ENCODE data around the gene CACNA1C. TPM values are rescaled to one million over a fixed set of nuclear protein-coding genes. Genes with fewer than 3 reads are reported as not detected.

CACNA1C gene
- total RNA-seq, 1 donor from 2014 or later, result 7.3 TPM

DNA sequence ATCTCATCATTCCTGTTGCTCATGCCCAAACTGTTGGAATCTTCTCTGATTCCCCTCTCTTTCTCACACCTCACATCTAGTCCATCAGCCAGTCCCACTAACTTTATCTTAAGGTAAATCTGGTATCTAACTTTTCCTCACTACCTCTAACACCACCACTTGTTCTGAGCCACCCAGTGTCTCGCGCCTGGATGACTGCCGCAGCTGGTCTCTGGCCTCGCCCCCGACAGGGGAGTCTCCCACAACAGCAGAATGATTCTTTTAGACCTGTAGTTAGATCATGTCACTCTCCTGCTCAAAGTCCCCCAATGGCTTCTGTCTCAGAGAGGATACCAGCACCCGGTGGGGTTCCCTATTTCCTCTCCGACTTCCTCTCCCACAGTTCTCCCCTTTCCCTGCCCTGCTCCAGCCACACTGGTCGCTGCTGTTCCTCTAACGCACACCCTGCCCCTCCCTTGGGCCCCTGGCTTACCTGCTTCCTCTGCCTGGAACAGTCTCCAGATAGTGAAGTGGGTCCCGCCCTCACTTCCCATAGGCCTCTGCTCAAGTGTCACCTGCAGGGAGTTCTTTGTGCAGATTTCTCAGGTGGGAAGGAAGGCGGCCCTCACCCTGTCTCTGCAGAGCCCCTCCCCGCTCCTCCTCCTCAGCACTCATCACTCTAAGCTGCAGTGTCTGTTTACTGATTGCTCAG, 403.5 kb downstream of the CACNA1C start:
- no peaks in the 10 kb centered on the region for H3K27me3 ChIP-seq (ENCODE audit: control insufficient read depth in 3 of 3, insufficient read depth in 3 of 3, low read length in 3 of 3)
- no peak overlapping the region for H3K9ac ChIP-seq (ENCODE audit: low read depth in 1 of 3, low read length in 3 of 3)
- H3K4me3 ChIP-seq (ENCODE audit: low read length in 3 of 3), result no peak overlapping the region
- H3K27ac ChIP-seq (ENCODE audit: low read depth, low read length), result no peak overlapping the region
- H3K36me3 ChIP-seq (ENCODE audit: control insufficient read depth in 3 of 3, insufficient read depth in 3 of 3, low read length in 3 of 3), result peaks cover 0 to 1% (median 0%) of the 10 kb centered on the region in 3 donors
- no peaks in the 10 kb centered on the region for H3K9me3 ChIP-seq (ENCODE audit: control insufficient read depth in 3 of 3, low read length in 3 of 3)
- H3K4me1 ChIP-seq (ENCODE audit: control insufficient read depth in 3 of 3, insufficient read depth in 3 of 3, low read length in 3 of 3), result peaks cover 0 to 7% (median 5%) of the 10 kb centered on the region in 3 donors

- H3K27ac ChIP-seq (ENCODE audit: low read depth, low read length), result no peak overlapping the region
- H3K27me3 ChIP-seq (ENCODE audit: control insufficient read depth in 3 of 3, insufficient read depth in 3 of 3, low read length in 3 of 3), result no peaks in the 10 kb centered on the region
- H3K36me3 ChIP-seq (ENCODE audit: control insufficient read depth in 3 of 3, insufficient read depth in 3 of 3, low read length in 3 of 3), result peaks cover 0 to 1% (median 0%) of the 10 kb centered on the region in 3 donors
- no peaks in the 10 kb centered on the region for H3K9me3 ChIP-seq (ENCODE audit: control insufficient read depth in 3 of 3, low read length in 3 of 3)
- H3K9ac ChIP-seq (ENCODE audit: low read depth in 1 of 3, low read length in 3 of 3), result no peak overlapping the region
- H3K4me3 ChIP-seq (ENCODE audit: low read length in 3 of 3), result no peak overlapping the region
- peaks cover 0 to 7% (median 5%) of the 10 kb centered on the region in 3 donors for H3K4me1 ChIP-seq (ENCODE audit: control insufficient read depth in 3 of 3, insufficient read depth in 3 of 3, low read length in 3 of 3)
Observed at GRCh38 chr12:2456813-2457186, 404.0 kb downstream of the CACNA1C start.

GRCh38 chr12:2457215-2457932, 404.6 kb downstream of the CACNA1C start:
- H3K4me1 ChIP-seq (ENCODE audit: control insufficient read depth in 3 of 3, insufficient read depth in 3 of 3, low read length in 3 of 3), result peaks cover 0 to 7% (median 5%) of the 10 kb centered on the region in 3 donors
- no peak overlapping the region for H3K27ac ChIP-seq (ENCODE audit: low read depth, low read length)
- H3K36me3 ChIP-seq (ENCODE audit: control insufficient read depth in 3 of 3, insufficient read depth in 3 of 3, low read length in 3 of 3), result peaks cover 0 to 1% (median 0%) of the 10 kb centered on the region in 3 donors

DNA sequence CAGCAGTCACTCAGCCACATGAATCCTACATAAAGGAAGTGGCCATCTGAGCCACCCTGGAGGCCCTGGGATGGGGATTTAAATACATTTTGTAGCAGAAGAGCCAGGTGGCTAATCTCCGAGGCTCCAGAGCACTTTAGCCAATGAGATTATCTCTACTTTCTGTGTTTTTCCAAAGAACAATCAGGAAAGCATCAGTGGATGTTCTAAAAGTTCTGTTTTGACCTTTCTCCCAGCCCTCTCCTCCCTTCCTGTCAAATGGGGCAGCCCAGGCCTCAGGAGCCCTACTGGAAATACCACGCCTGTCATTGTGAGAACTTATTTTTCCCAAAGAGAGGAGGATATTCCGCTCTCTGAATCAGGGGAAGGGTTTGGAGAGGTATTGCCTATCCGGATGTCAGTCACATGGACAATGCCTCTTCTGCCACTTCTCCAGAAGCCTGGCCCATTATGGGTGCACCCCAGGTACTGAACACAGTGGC, 405.2 kb downstream of the CACNA1C start:
- peaks cover 0 to 1% (median 0%) of the 10 kb centered on the region in 3 donors for H3K36me3 ChIP-seq (ENCODE audit: control insufficient read depth in 3 of 3, insufficient read depth in 3 of 3, low read length in 3 of 3)
- H3K9me3 ChIP-seq (ENCODE audit: control insufficient read depth in 3 of 3, low read length in 3 of 3), result no peaks in the 10 kb centered on the region
- H3K9ac ChIP-seq (ENCODE audit: low read depth in 1 of 3, low read length in 3 of 3), result no peak overlapping the region
- no peaks in the 10 kb centered on the region for H3K27me3 ChIP-seq (ENCODE audit: control insufficient read depth in 3 of 3, insufficient read depth in 3 of 3, low read length in 3 of 3)
- H3K4me3 ChIP-seq (ENCODE audit: low read length in 3 of 3), result no peak overlapping the region
- peak overlapping the region; percentile 25 for H3K27ac ChIP-seq (ENCODE audit: low read depth, low read length)
- peaks cover 0 to 7% (median 5%) of the 10 kb centered on the region in 3 donors for H3K4me1 ChIP-seq (ENCODE audit: control insufficient read depth in 3 of 3, insufficient read depth in 3 of 3, low read length in 3 of 3)

More at GRCh38 chr12:2457215-2457932, 404.6 kb downstream of the CACNA1C start:
- Histone ChIP-seq H3K27me3 (ENCODE audit: control insufficient read depth in 3 of 3, insufficient read depth in 3 of 3, low read length in 3 of 3) (no peaks in the 10 kb centered on the region), H3K4me3 (ENCODE audit: low read length in 3 of 3) (no peak overlapping the region), H3K9me3 (ENCODE audit: control insufficient read depth in 3 of 3, low read length in 3 of 3) (no peaks in the 10 kb centered on the region), H3K9ac (ENCODE audit: low read depth in 1 of 3, low read length in 3 of 3) (no peak overlapping the region)

- no peak overlapping the region for H3K4me3 ChIP-seq (ENCODE audit: low read length in 3 of 3)
- H3K9me3 ChIP-seq (ENCODE audit: control insufficient read depth in 3 of 3, low read length in 3 of 3), result no peaks in the 10 kb centered on the region
- H3K9ac ChIP-seq (ENCODE audit: low read depth in 1 of 3, low read length in 3 of 3), result no peak overlapping the region
- H3K27me3 ChIP-seq (ENCODE audit: control insufficient read depth in 3 of 3, insufficient read depth in 3 of 3, low read length in 3 of 3), result peaks cover 0 to 3% (median 2%) of the 10 kb centered on the region in 3 donors
- peaks cover 0 to 1% (median 0%) of the 10 kb centered on the region in 3 donors for H3K36me3 ChIP-seq (ENCODE audit: control insufficient read depth in 3 of 3, insufficient read depth in 3 of 3, low read length in 3 of 3)
- peaks cover 0 to 5% (median 0%) of the 10 kb centered on the region in 3 donors for H3K4me1 ChIP-seq (ENCODE audit: control insufficient read depth in 3 of 3, insufficient read depth in 3 of 3, low read length in 3 of 3)
- H3K27ac ChIP-seq (ENCODE audit: low read depth, low read length), result no peak overlapping the region
Observed at GRCh38 chr12:2460051-2460670, 407.4 kb downstream of the CACNA1C start.

- Histone ChIP-seq H3K27ac (ENCODE audit: low read depth, low read length) (no peak overlapping the region), H3K4me3 (ENCODE audit: low read length in 3 of 3) (no peak overlapping the region), H3K36me3 (ENCODE audit: control insufficient read depth in 3 of 3, insufficient read depth in 3 of 3, low read length in 3 of 3) (peaks cover 0 to 1% (median 0%) of the 10 kb centered on the region in 3 donors), H3K9ac (ENCODE audit: low read depth in 1 of 3, low read length in 3 of 3) (no peak overlapping the region), H3K27me3 (ENCODE audit: control insufficient read depth in 3 of 3, insufficient read depth in 3 of 3, low read length in 3 of 3) (peaks cover 2 to 6% (median 4%) of the 10 kb centered on the region in 3 donors), H3K4me1 (ENCODE audit: control insufficient read depth in 3 of 3, insufficient read depth in 3 of 3, low read length in 3 of 3) (peaks cover 0 to 5% (median 0%) of the 10 kb centered on the region in 3 donors), H3K9me3 (ENCODE audit: control insufficient read depth in 3 of 3, low read length in 3 of 3) (no peaks in the 10 kb centered on the region)
Observed at GRCh38 chr12:2461046-2461445, 408.3 kb downstream of the CACNA1C start.

- H3K27me3 ChIP-seq (ENCODE audit: control insufficient read depth in 3 of 3, insufficient read depth in 3 of 3, low read length in 3 of 3), result peaks cover 2 to 9% (median 5%) of the 10 kb centered on the region in 3 donors
- peaks cover 0 to 1% (median 0%) of the 10 kb centered on the region in 3 donors for H3K36me3 ChIP-seq (ENCODE audit: control insufficient read depth in 3 of 3, insufficient read depth in 3 of 3, low read length in 3 of 3)
- no peak overlapping the region for H3K9ac ChIP-seq (ENCODE audit: low read depth in 1 of 3, low read length in 3 of 3)
- H3K4me1 ChIP-seq (ENCODE audit: control insufficient read depth in 3 of 3, insufficient read depth in 3 of 3, low read length in 3 of 3), result peaks cover 0 to 5% (median 0%) of the 10 kb centered on the region in 3 donors
- no peak overlapping the region for H3K4me3 ChIP-seq (ENCODE audit: low read length in 3 of 3)
- H3K27ac ChIP-seq (ENCODE audit: low read depth, low read length), result no peak overlapping the region
- no peaks in the 10 kb centered on the region for H3K9me3 ChIP-seq (ENCODE audit: control insufficient read depth in 3 of 3, low read length in 3 of 3)
Observed at GRCh38 chr12:2461645-2462044, 408.9 kb downstream of the CACNA1C start.

DNA sequence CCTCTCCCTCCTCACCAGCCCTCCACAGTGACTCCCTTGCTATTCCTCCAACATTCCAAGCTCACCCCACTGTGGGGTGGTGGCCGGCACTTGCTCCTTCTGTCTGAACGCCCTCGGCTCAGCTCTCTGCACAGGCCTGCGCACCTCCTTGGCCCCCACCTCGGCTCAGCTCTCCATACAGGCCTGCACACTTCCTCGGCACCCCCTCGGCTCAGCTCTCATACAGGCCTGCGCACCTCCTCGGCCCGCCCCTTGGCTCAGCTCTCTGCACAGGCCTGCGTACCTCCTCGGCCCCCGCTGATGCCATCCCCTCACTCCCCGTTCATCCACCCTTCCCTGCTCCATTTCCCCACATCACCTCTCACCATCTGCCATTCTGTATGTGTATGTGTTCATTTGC, 409.3 kb downstream of the CACNA1C start:
- no peaks in the 10 kb centered on the region for H3K9me3 ChIP-seq (ENCODE audit: control insufficient read depth in 3 of 3, low read length in 3 of 3)
- no peak overlapping the region for H3K4me3 ChIP-seq (ENCODE audit: low read length in 3 of 3)
- H3K4me1 ChIP-seq (ENCODE audit: control insufficient read depth in 3 of 3, insufficient read depth in 3 of 3, low read length in 3 of 3), result peaks cover 0 to 3% (median 0%) of the 10 kb centered on the region in 3 donors
- H3K27me3 ChIP-seq (ENCODE audit: control insufficient read depth in 3 of 3, insufficient read depth in 3 of 3, low read length in 3 of 3), result peaks cover 2 to 10% (median 5%) of the 10 kb centered on the region in 3 donors
- no peak overlapping the region for H3K9ac ChIP-seq (ENCODE audit: low read depth in 1 of 3, low read length in 3 of 3)
- H3K27ac ChIP-seq (ENCODE audit: low read depth, low read length), result no peak overlapping the region
- H3K36me3 ChIP-seq (ENCODE audit: control insufficient read depth in 3 of 3, insufficient read depth in 3 of 3, low read length in 3 of 3), result peaks cover 0 to 1% (median 0%) of the 10 kb centered on the region in 3 donors

DNA sequence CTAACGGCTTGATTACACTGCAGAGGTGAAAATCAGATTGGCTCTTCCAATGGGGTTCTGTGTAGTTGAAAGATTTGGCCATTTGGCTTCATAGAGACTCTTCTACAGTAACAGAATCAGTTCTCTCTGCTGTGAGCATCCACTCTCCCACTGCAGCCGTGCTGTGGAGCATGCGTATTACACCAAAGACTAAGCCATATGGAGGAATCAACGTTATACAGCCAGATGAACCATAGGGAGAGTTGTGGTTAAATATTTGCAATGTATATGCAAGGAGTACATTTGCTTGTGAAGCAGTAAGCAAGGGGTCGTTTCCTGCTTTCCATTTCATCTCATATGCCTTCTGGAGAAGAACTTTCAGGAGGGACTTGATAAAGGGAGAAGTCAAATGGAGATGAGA, 410.9 kb downstream of the CACNA1C start:
- H3K4me1 ChIP-seq (ENCODE audit: control insufficient read depth in 3 of 3, insufficient read depth in 3 of 3, low read length in 3 of 3), result no peaks in the 10 kb centered on the region
- peaks cover 2 to 10% (median 5%) of the 10 kb centered on the region in 3 donors for H3K27me3 ChIP-seq (ENCODE audit: control insufficient read depth in 3 of 3, insufficient read depth in 3 of 3, low read length in 3 of 3)
- H3K9me3 ChIP-seq (ENCODE audit: control insufficient read depth in 3 of 3, low read length in 3 of 3), result no peaks in the 10 kb centered on the region
- H3K27ac ChIP-seq (ENCODE audit: low read depth, low read length), result no peak overlapping the region
- peaks cover 0 to 1% (median 0%) of the 10 kb centered on the region in 3 donors for H3K36me3 ChIP-seq (ENCODE audit: control insufficient read depth in 3 of 3, insufficient read depth in 3 of 3, low read length in 3 of 3)
- no peak overlapping the region for H3K9ac ChIP-seq (ENCODE audit: low read depth in 1 of 3, low read length in 3 of 3)
- no peak overlapping the region for H3K4me3 ChIP-seq (ENCODE audit: low read length in 3 of 3)

Data from skeletal muscle tissue (tissue), 4 donors.